Neuronal stem cell (in vitro differentiated cells): ENCODE measurements around the gene STAT2. TPM values are rescaled to one million over a fixed set of nuclear protein-coding genes. Genes with fewer than 3 reads are reported as not detected.
"Not testable (repeated sequence)": the region's sequence is repeated elsewhere in the genome, so short reads cannot be mapped to it uniquely, and the experiment has no call there.

Experiments
- DNase-seq: peaks from one replicate; pipeline ENCODE4 v3.0.0-alpha.2; 2013; ENCODE audit warnings: low spot score
- H2AFZ ChIP-seq: one replicate; pipeline ENCODE4 v1.6.1; 2013; ENCODE audit warnings: mild to moderate bottlenecking, low read length, inconsistent platforms
- H2AK5ac ChIP-seq: 2 replicates; pipeline ENCODE4 v1.6.1; 2013; ENCODE audit warnings: low read depth, mild to moderate bottlenecking, inconsistent platforms, low read length, moderate library complexity, mixed read lengths
- H2BK120ac ChIP-seq: 2 replicates; pipeline ENCODE4 v1.6.1; 2013; ENCODE audit warnings: low read depth, mild to moderate bottlenecking, inconsistent platforms, low read length, moderate library complexity, mixed read lengths
- H2BK12ac ChIP-seq: one replicate; pipeline ENCODE4 v1.6.1; 2013; ENCODE audit warnings: low read length, inconsistent platforms
- H2BK15ac ChIP-seq: 2 replicates; pipeline ENCODE4 v1.6.1; 2013; ENCODE audit warnings: mild to moderate bottlenecking, low read length, inconsistent platforms, mixed read lengths
- H2BK5ac ChIP-seq: one replicate; pipeline ENCODE4 v1.6.1; 2013; ENCODE audit warnings: inconsistent platforms, mild to moderate bottlenecking, low read length, moderate library complexity
- H3K14ac ChIP-seq: one replicate; pipeline ENCODE4 v1.6.1; 2013; ENCODE audit warnings: low read length, inconsistent platforms
- H3K18ac ChIP-seq: 2 replicates; pipeline ENCODE4 v1.6.1; 2013; ENCODE audit warnings: low read length, inconsistent platforms
- H3K23ac ChIP-seq: 2 replicates; pipeline ENCODE4 v1.6.1; 2013; ENCODE audit warnings: low read depth, mild to moderate bottlenecking, mixed read lengths, low read length, inconsistent platforms; ENCODE audit not compliant: poor library complexity
- H3K27ac ChIP-seq: replicated peaks from 3 replicates; pipeline ENCODE4 v1.5.1; 2013; ENCODE audit warnings: low read length, inconsistent platforms
- H3K27me3 ChIP-seq, 3 experiments: 2 replicates each; pipeline ENCODE4 v1.6.1; 2013; ENCODE audit warnings: low read length in 3 of 3, mild to moderate bottlenecking in 2 of 3, inconsistent platforms in 1 of 3, low read depth in 1 of 3, mixed read lengths in 1 of 3, moderate library complexity in 1 of 3; ENCODE audit not compliant: control insufficient read depth in 3 of 3, insufficient read depth in 3 of 3
- H3K36me3 ChIP-seq, 2 donors: replicated peaks in 1 of 2; 2 replicates each; pipeline ENCODE4 v1.6.1; 2013; ENCODE audit warnings: low read length in 2 of 2; ENCODE audit not compliant: control insufficient read depth in 2 of 2, insufficient read depth in 2 of 2
- H3K4ac ChIP-seq: 2 replicates; pipeline ENCODE4 v1.6.1; 2013; ENCODE audit warnings: inconsistent platforms, mild to moderate bottlenecking, low read length, moderate library complexity
- H3K4me1 ChIP-seq, 2 donors: 1 replicate in 1 of 2; 2 replicates in 1 of 2; pipeline ENCODE4 v1.6.1; 2013; ENCODE audit warnings: low read length in 2 of 2, low read depth in 1 of 2; ENCODE audit not compliant: control insufficient read depth in 2 of 2, insufficient read depth in 1 of 2
- H3K4me2 ChIP-seq: one replicate; pipeline ENCODE4 v1.6.1; 2013; ENCODE audit warnings: mild to moderate bottlenecking, low read length, inconsistent platforms; ENCODE audit not compliant: insufficient read depth, poor library complexity, severe bottlenecking
- H3K4me3 ChIP-seq, 2 donors: 2 replicates each; pipeline ENCODE4 v1.5.1; 2013; ENCODE audit warnings: low read length in 2 of 2, mild to moderate bottlenecking in 2 of 2, inconsistent platforms in 1 of 2, moderate library complexity in 1 of 2
- H3K79me1 ChIP-seq: one replicate; pipeline ENCODE4 v1.6.1; 2013; ENCODE audit warnings: low read depth, mild to moderate bottlenecking, inconsistent platforms, low read length, moderate library complexity
- H3K9ac ChIP-seq: one replicate; pipeline ENCODE4 v1.6.1; 2013; ENCODE audit warnings: mild to moderate bottlenecking, low read depth, low read length, inconsistent platforms; ENCODE audit not compliant: poor library complexity
- H3K9me3 ChIP-seq, 2 donors: replicated peaks in 1 of 2; 2 replicates each; pipeline versions ENCODE3 to v1.6.1; 2013; ENCODE audit warnings: low read length in 2 of 2, mild to moderate bottlenecking in 2 of 2, inconsistent platforms in 1 of 2, low read depth in 1 of 2, mixed read lengths in 1 of 2, moderate library complexity in 1 of 2; ENCODE audit not compliant: control insufficient read depth in 2 of 2, insufficient read depth in 1 of 2
- H4K8ac ChIP-seq: one replicate; pipeline ENCODE4 v1.6.1; 2013; ENCODE audit warnings: low read depth, mild to moderate bottlenecking, inconsistent platforms, low read length, moderate library complexity
- H4K91ac ChIP-seq: one replicate; pipeline ENCODE4 v1.6.1; 2013; ENCODE audit warnings: low read length, low read depth, mild to moderate bottlenecking, inconsistent platforms; ENCODE audit not compliant: poor library complexity
- WGBS, 2 donors: extraction: QIAGEN DNeasy Blood & Tissue Kit; methylation state at CpG; one replicate each; pipeline ENCODE4 v1.1.7; 2013; ENCODE audit warnings: missing lambda C conversion rate in 2 of 2, mixed read lengths in 1 of 2; ENCODE audit not compliant: insufficient read length in 2 of 2, insufficient replicate concordance in 1 of 2; ENCODE audit errors: extremely low coverage in 2 of 2; 5-methylcytosine and 5-hydroxymethylcytosine counted together
- polyA plus RNA-seq, 2 experiments: library from polyadenylated mRNA; stranded (reverse); fragments of 200-250 nt; gene quantifications; one replicate each; pipeline ENCODE4 v1.2.3, GENCODE V29; 2013

Gene STAT2
- polyA plus RNA-seq (2013, experiment 1 of 2): 22.3 TPM
- polyA plus RNA-seq (2013, experiment 2 of 2): 24.5 TPM

DNA sequence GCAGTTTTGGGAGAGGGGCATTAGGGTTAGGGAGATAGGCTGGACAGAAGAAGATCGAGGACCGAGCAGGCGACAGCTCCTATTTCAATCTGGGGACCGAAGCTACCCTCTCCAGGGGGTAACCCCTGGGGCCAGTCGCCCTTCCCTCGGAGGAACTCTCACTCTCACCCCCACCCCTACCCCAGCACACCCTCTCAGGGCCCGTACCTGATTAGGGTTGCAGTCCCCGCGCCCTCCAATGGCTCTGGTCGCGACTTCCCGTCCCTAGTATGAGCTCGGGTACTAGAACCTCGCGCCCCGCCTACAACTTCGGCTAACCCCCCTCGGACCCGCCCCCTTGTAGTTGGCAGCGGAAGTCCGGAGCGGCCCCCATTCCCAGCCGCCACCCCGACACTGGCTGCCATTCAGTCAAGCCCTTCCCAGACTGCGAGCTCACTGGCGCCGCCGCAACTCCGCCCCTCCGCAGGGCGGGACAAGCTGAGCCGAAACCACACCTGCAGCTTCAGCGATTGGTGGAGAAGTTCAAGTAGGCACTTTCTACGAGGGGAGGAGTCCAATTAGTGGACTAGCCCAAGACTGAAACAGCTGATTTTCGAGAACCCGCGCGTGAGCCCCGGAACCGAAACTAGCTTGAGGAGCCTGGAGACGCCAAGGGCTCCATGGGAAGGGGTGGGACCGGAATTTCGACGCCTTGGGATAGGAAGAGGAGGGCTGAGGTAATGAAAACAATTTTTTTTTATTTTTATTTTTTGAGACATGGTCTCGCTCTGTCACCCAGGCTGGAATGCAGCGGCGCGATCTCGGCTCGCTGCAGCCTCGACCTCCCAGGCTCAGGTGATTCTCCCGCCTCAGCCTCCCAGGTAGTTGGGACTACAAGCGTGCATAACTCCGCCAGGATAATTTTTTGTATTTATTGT, at the start of gene STAT2:
TSS of gene STAT2 (minus strand) at position 257 of the 917 bp plus-strand sequence. CDS start 3,536 bp downstream, outside the sequence.
- Histone ChIP-seq H2AFZ (peak within 1 kb of the TSS; percentile 89), H3K4me1 (peaks cover 2 to 7% of the 10 kb centered on the region in 2 donors), H3K4ac (no peak within 1 kb of the TSS), H2AK5ac (no peak within 1 kb of the TSS), H4K8ac (no peak within 1 kb of the TSS), H3K14ac (no peak within 1 kb of the TSS), H3K79me1 (no peaks in the 10 kb centered on the region), H3K27ac (peak within 1 kb of the TSS; percentile 45), H3K9ac (no peak within 1 kb of the TSS), H3K18ac (peak within 1 kb of the TSS; percentile 55), H3K23ac (peak within 1 kb of the TSS; percentile 60), H2BK120ac (no peak within 1 kb of the TSS), H3K27me3 (peaks cover 0 to 4% (median 0%) of the 10 kb centered on the region in 3 experiments), H3K36me3 (peaks cover 8 to 17% of the 10 kb centered on the region in 2 donors), H2BK5ac (no peak within 1 kb of the TSS), H3K9me3 (no peaks in the 10 kb centered on the region), H3K4me3 (peak within 1 kb of the TSS; percentile 82 to 86), H3K4me2 (peak within 1 kb of the TSS; percentile 54), H4K91ac (no peak within 1 kb of the TSS), H2BK12ac (no peak within 1 kb of the TSS), H2BK15ac (no peak within 1 kb of the TSS)
- WGBS, 2 donors: no CpG with 5 or more reads among the region's 54 CpGs
- DNase-seq: peak; percentile 98

DNA sequence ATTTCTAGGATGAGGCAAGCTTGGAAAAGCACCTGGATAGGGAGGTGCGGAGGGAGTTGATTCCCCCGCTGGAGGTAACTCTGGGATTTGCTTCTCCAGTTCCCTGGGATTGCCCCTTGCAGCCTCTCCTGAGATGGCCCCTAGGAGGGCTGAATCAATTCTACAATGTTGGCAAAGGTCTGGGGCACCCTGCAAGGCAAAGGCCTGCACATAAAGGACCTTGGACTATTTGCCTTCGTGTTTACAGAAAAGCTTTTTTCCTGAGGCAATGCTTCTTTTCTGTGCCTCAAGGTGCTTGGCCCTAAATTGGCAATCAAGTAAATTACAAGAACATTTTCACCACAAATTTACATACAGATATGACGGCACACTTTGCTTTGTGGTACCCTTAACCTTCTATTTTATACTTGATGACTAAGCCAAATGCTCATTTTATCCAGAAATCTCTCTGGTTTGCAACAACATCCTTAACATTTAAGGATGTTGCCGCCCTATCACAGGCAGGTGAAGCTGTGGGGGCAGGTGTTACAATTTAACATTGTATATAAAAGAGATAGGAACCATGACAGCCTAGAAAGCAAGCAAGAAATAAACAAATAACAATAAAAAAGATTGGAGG, 49.0 kb upstream of the STAT2 start:
- H2BK15ac ChIP-seq: no peak overlapping the region
- no peak overlapping the region for H2BK12ac ChIP-seq
- peaks cover 0 to 2% of the 10 kb centered on the region in 2 donors for H3K9me3 ChIP-seq
- no peak overlapping the region for H2BK5ac ChIP-seq
- no peak overlapping the region for H3K14ac ChIP-seq
- peaks cover 8 to 18% of the 10 kb centered on the region in 2 donors for H3K36me3 ChIP-seq
- no peak overlapping the region for H2AFZ ChIP-seq
- H3K27me3 ChIP-seq: no peaks in the 10 kb centered on the region
- no peaks in the 10 kb centered on the region for H3K79me1 ChIP-seq
- no peak overlapping the region for H3K27ac ChIP-seq
- no peak overlapping the region for H3K4me2 ChIP-seq
- no peak overlapping the region for H4K91ac ChIP-seq
- H3K4ac ChIP-seq: no peak overlapping the region
- H3K4me1 ChIP-seq: peaks cover 0 to 3% of the 10 kb centered on the region in 2 donors
- H3K4me3 ChIP-seq: no peak overlapping the region
- no peak overlapping the region for H3K9ac ChIP-seq
- no peak overlapping the region for H2BK120ac ChIP-seq
- no peak overlapping the region for H3K23ac ChIP-seq
- no CpG with 5 or more reads among the region's 5 CpGs for WGBS, 2 donors
- no peak overlapping the region for H4K8ac ChIP-seq
- H3K18ac ChIP-seq: no peak overlapping the region
- no peak overlapping the region for H2AK5ac ChIP-seq
- no peak for DNase-seq

DNA sequence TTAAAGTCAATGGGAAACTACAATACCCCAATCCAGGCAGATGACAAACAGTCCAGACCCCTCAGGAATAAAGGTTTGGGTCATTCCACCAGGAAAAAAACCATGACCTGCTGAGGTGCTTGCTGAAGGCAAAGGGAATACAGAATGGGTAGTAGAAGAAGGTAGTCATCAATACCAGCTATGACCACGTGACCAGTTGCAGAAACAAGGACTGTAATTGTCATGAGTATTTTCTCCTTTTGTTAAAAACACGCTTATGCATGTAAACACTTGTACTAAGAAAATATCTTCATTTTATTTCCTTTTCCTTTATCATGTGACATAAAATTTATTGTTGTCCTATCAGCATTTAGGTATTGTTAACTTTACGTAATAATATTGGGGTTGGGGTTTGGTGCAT, 44.3 kb upstream of the STAT2 start:
- not testable (repeated sequence) for H3K27ac ChIP-seq, H3K4me3 ChIP-seq, H3K23ac ChIP-seq, H3K9ac ChIP-seq, H2AK5ac ChIP-seq, DNase-seq, H4K8ac ChIP-seq, H4K91ac ChIP-seq, H3K4me2 ChIP-seq, H2AFZ ChIP-seq, H3K14ac ChIP-seq, H2BK120ac ChIP-seq, H2BK5ac ChIP-seq, H3K36me3 ChIP-seq, H3K27me3 ChIP-seq, H3K9me3 ChIP-seq, H2BK15ac ChIP-seq, H2BK12ac ChIP-seq, H3K4me1 ChIP-seq, H3K18ac ChIP-seq, H3K79me1 ChIP-seq, H3K4ac ChIP-seq
- WGBS, 2 donors: no CpG with 5 or more reads among the region's 3 CpGs

DNA sequence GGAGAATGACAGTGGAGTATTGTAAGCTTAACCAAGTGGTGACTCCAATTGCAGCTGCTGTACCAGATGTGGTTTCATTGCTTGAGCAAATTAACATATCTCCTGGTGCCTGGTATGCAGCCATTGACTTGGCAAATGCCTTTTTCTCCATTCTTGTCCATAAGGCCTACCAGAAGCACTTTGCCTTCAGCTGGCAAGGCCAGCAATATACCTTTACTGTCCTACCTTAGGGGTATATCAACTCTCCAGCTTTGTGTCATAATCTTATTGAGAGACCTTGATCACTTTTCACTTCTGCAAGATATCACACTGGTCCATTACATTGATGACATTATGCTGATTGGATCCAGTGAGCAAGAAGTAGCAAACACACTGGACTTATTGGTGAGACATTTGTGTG, 41.7 kb upstream of the STAT2 start:
- H2BK5ac ChIP-seq, H2AFZ ChIP-seq, H3K4me2 ChIP-seq, H3K4me3 ChIP-seq, H3K14ac ChIP-seq, H3K4ac ChIP-seq, H3K27me3 ChIP-seq, H2BK15ac ChIP-seq, H2BK120ac ChIP-seq, H3K4me1 ChIP-seq, DNase-seq, H3K23ac ChIP-seq, H3K9ac ChIP-seq, H3K36me3 ChIP-seq, H3K18ac ChIP-seq, H4K8ac ChIP-seq, H3K79me1 ChIP-seq, H2AK5ac ChIP-seq, H3K27ac ChIP-seq, H4K91ac ChIP-seq, H2BK12ac ChIP-seq: not testable (repeated sequence)
- H3K9me3 ChIP-seq: peaks cover 0 to 13% of the 10 kb centered on the region in 2 donors
